ENCODE data around the gene ZKSCAN7.
"Not testable (repeated sequence)": the region's sequence is repeated elsewhere in the genome, so short reads cannot be mapped to it uniquely, and the experiment has no call there.

The ZKSCAN7 gene

GRCh38 chr3:44577354-44577952 is 22.5 kb downstream of the ZKSCAN7 start:
- not testable (repeated sequence) for DNase-seq

DNA sequence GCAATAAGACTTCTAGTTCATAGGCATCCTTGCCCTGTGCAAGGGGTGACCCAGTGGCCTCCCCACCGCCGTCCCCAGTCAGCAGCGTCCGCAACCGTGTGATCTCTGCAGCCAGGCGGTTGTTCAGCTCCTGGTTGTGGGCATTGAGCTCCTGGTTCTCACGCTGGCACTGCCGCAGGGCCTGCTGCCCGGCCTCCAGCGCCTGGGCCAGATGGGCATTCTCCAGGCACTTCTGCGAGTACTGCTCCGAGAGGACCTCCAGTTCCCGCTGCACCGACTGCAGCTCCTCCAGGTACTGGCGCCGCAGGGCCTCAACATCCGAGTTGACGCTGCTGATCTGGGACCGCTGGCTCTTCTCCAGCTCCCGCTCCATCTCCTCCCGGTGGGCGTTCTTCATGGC is 23.3 kb downstream of the ZKSCAN7 start:
- DNase-seq: not testable (repeated sequence)

GRCh38 chr3:44578924-44579515 is 24.0 kb downstream of the ZKSCAN7 start:
- DNase-seq: not testable (repeated sequence)

- DNase-seq: not testable (repeated sequence)
Observed at GRCh38 chr3:44579749-44580148, 24.8 kb downstream of the ZKSCAN7 start.

- not testable (repeated sequence) for DNase-seq
Observed at GRCh38 chr3:44580971-44581370, 26.0 kb downstream of the ZKSCAN7 start.

DNA sequence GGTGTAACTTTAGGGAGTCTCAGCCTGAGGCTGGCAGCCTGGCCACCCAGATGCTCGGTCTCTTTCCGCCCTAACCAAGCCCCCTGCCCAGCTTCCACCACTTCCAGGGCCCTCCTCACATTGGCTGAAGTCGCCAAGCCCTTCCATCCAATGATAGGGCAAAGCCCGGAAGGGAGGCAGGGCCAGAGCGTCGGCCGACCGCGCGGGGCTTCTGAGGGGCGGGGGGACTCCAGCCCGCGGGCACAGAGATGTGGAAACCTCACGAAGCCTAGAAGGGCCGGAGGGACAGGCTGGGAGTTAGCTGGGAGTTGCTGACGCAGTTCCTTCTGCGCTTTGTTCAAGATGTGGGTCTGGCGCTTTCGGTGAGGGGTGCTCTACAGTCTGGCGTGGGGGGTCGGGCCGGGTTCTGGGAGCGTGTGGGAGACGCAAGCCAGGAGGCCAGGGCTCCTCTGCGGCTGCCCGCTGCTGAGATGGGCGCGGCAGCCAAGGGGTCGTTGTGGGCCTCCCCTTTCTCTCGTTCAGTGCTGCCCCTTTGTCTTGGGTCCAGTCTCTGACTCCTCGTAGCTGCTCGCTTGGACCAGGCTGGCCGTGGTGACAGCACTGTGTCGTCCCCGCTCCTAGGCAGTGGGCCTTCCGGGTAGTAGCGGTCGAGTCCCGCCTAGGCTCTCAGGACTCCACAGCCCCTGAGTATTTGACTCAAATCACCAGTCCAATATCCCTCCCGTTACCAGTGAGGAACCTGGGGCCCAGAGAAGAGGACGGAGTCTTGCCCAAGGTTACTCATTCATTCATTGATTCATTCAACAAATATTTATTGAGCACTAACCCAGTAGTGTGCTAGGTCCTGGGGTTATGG is 29.9 kb downstream of the ZKSCAN7 start, which contains the start of gene ZNF660:
TSS of gene ZNF660 (plus strand) at position 319 of the 856 bp plus-strand sequence. CDS start 9,230 bp downstream, outside the sequence.
- DNase-seq: peak in 13 of 14 donors; percentile 31 to 89 (median 55)

- no peak for DNase-seq
Observed at GRCh38 chr3:44596621-44597020, 41.6 kb downstream of the ZKSCAN7 start.

DNA sequence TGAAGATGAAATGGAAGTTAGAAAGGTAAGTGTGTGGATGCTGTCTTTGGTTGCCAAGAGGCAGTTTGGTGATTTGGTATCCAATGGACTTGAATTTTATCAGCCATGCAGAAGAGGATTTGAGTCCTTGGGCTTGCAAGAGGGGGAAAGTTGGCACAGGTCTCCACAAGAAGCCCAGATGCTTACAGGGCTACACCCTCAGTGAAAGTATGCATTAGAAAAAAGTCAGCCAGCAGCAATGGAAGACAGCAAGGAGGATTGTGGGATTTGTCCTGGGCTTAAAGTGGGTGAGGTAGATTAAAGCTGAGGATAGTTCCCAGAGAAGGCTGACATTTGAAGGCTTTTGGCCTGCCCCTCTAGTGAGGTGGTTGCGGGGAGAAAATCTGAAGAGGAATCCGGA is 46.8 kb downstream of the ZKSCAN7 start:
- DNase-seq: no peak

DNA sequence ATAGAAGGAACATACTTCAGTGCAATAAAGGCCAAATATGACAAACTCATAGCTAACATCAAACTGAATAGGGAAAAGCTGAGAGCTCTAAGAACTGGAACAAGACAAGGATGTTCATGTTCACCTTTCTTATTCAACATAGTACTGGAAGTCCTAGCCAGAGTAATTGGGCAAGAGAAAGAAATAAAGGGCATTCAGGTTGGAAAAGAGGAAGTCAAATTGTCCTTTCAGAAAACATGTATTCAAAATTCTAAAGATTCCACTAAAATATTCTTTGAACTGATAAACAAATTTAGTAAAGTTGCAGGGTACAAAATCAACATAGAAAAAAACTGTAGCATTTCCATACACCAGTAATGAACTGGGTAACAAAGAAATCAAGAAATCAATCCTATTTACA is 57.7 kb downstream of the ZKSCAN7 start:
- no peak for DNase-seq

All from C1 segment of cervical spinal cord (tissue), 14 donors.